Peyer's patch (tissue), 4 donors: Measurements from ENCODE around the gene TCF19.

Experiments
- CTCF ChIP-seq, 6 experiments: fragments of 450-650 bp in 4 of 6; fragments of 200-600 bp in 2 of 6; sonication (generic) in 1 of 6; IDR thresholded peaks; one replicate each; pipeline ENCODE4 v1.5.1; 2017 to 2019; ENCODE audit warnings: antibody characterized with exemption in 6 of 6, mild to moderate bottlenecking in 3 of 6, moderate library complexity in 1 of 6
- POLR2A ChIP-seq, 2 donors: fragments of 450-650 bp; IDR thresholded peaks; one replicate each; pipeline ENCODE4 v1.5.1; 2017; ENCODE audit warnings: antibody characterized with exemption in 2 of 2, mild to moderate bottlenecking in 2 of 2, moderate library complexity in 2 of 2

GRCh38 chr6:31140643-31141042, 17.7 kb upstream of the TCF19 start:
- TF ChIP-seq CTCF (IDR thresholded peaks at IDR 0.05): no peak
- TF ChIP-seq POLR2A (IDR thresholded peaks at IDR 0.05): no peak
